HepG2 (cell line): ENCODE results near the gene VPS13D.

Experiments used
- FOSL2 ChIP-seq: sonication (generic); formaldehyde crosslinking; IDR thresholded peaks from 2 replicates; pipeline ENCODE4 v1.4.0; 2020; ENCODE audit warnings: missing genetic modification reagents
- HDAC6 ChIP-seq: fragments of 200-600 bp; sonication (generic); IDR thresholded peaks from 2 replicates; pipeline ENCODE4 v1.7.0; 2017; ENCODE audit warnings: mild to moderate bottlenecking, antibody characterized with exemption, low read length, low read depth
- MED1 ChIP-seq: sonication (generic); formaldehyde crosslinking; IDR thresholded peaks from 2 replicates; pipeline ENCODE4 v1.4.0; 2020; ENCODE audit warnings: missing genetic modification reagents
- MYC ChIP-seq: sonication (generic); formaldehyde crosslinking; IDR thresholded peaks from 2 replicates; pipeline ENCODE4 v1.9.0; 2021; ENCODE audit warnings: missing genetic modification reagents, borderline replicate concordance
- POLR2AphosphoS5 ChIP-seq: IDR thresholded peaks from 2 replicates; pipeline ENCODE4 v1.6.1; 2012; ENCODE audit warnings: low read depth, low read length
- ZNF121 ChIP-seq: sonication (generic); formaldehyde crosslinking; IDR thresholded peaks from 2 replicates; pipeline ENCODE4 v1.5.0; 2020; ENCODE audit warnings: mild to moderate bottlenecking, missing genetic modification reagents
- ZNF878 ChIP-seq: sonication (generic); formaldehyde crosslinking; IDR thresholded peaks from 2 replicates; pipeline ENCODE4 v1.8.1; 2023; ENCODE audit warnings: mild to moderate bottlenecking, missing genetic modification reagents, moderate library complexity

DNA sequence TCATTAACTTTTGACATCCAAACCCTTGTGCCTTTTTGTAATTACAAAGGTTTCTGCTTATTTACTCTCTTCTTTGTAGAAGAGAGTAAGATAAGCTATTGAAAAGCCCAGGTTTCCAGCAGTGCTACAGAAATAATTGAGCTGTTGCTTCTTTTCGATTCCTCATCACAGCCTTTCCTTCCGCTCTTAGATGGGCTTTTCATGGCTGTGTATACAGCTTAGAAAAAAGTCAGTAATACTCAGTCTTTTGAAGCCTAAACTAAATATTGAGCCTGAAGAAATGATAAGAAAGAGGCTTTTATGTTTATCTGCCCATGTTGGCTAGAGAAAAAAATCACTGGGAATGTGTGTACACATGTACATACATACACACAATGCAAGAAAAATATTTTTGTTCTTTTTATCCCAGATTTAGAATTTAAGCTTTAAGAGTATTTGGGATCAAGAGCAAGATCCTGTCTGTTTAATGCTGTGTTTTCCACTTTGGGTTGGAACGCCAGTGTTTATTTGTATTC lies 172.4 kb downstream of the VPS13D start:
- TF ChIP-seq MED1 (CRISPR knock-in tag) (peak; percentile 97), MYC (no peak), ZNF878 (CRISPR knock-in tag) (no peak; the same call in 1 of the 2 replicates), FOSL2 (CRISPR knock-in tag) (peak; percentile 50), POLR2AphosphoS5 (no peak), ZNF121 (CRISPR knock-in tag) (no peak), HDAC6 (no peak)
